Stimulated activated CD8-positive, alpha-beta memory T cell treated with anti-CD3 and anti-CD28 coated beads, Interleukin-12 subunit alpha, Interleukin-12 subunit beta, amount 100 ng/mL, for 1 hour (primary cell): ENCODE data around the gene ACO1.
"Not testable (repeated sequence)": the region's sequence is repeated elsewhere in the genome, so short reads cannot be mapped to it uniquely, and the experiment has no call there.

ENCODE experiments used
- DNase-seq: peaks from one replicate; pipeline ENCODE4 v3.0.0-alpha.2; 2020; ENCODE audit warnings: low read depth

The ACO1 gene

DNA sequence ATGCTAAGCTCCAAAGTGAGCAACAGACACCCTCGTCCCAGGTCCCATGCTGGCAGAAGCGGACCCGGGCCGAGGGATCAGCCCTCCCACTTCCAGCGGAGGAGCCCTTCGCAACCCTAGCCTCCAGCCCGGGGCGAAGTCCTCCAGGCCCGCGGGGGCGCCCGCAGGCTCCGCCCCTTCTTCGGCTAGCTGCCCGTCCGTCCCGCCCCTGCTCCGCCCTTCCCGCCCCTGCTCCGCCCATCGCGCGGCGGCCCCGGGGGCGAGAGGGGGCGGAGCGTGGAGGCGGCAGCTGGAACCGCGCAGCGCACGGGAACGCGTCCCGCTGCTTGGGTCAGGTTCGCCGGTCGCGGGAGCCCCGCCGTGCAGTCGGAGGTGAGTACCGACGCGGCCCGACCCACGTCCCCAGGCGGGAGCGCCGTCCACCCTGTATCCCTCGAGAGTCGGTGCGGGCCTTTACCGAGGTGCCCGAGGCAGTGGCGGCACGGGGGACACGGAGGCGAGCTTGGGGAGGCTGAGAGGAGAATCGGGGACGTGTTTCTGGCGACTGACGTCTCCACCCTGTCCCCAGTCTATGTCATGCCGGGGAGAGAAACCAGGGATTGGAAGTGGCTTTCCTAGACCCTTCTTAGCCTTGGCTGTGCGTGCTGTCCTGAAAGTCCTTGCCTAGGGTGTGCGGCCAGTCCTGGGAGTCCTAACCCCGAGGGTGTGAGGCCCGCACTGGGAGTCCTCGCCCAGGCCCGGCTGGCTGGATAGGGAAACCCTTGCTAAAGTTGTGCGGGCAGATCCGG is at the start of gene ACO1:
Gene ACO1, plus strand, starts transcription at position 280 of the 788 bp plus-strand sequence. CDS start 20,864 bp downstream, outside the sequence.
- peak; percentile 80 for DNase-seq

GRCh38 chr9:32334916-32335895 is 49.2 kb upstream of the ACO1 start:
- no peak for DNase-seq

DNA sequence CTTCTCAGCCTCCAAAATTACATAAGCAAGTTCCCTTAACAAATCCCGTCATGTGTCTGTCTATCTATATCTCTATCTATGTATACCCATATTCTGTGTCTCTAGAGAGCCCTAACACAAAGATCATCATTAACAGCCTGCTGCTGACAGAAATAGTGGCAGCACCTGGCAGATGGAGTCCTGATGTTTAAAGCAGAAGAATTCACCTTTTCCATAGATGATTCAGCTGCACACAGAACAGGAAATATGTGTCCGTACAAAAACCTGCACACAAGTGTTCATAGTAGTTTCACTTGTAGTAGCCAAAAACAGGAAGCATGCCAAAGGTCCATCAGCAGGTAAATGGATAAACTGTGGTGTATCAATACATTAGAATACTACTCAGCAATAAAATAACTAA is 45.0 kb upstream of the ACO1 start:
- DNase-seq: no peak

DNA sequence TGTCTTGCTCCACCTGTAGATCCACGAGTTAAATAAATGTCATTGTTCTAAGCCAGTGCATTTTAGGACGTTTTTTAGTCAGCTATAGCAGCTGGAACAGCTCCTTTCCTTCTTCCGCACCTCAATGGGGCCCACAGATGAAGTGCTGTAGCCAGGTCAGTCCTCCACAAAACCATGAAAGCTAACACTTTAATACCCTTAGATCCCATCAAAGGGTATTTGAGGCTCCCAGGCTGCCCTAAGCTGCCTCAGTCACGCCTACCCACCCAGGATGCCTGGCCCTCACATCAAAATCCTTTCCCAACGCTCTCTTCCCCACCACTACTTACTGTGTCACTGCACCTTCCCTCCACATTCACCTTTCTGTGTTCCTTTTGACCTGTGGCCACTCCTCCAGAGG is 44.1 kb upstream of the ACO1 start:
- DNase-seq: no peak

DNA sequence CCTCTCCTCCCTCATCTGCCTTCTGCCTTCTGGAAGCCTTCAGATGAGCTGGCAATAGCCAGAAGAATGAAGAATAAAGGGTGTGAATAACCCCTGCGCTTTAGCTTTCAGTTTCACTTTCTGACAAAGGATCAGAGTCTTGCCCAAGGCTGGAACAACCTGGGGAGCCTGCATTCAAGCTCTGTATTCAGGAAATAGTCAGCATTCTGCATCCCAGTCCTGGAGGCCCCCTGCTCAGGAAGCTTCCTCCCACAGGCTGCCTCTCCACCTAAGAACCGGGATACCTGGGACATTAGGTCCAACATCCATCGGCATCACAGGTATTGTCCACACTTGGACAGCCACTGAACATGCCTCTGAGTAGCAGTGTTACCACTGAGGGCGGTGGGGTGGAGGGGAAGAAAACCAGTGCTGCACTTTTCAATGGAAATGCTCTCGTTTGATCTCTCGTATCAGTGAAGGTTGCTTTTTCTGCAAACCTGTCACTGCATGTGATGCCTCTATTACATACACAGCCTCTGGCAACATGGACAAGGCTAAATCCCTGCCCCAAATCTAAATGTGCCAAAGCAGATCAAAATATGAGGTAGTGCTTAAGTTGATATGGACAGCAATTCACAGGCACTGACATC is 39.8 kb upstream of the ACO1 start:
- no peak for DNase-seq

DNA sequence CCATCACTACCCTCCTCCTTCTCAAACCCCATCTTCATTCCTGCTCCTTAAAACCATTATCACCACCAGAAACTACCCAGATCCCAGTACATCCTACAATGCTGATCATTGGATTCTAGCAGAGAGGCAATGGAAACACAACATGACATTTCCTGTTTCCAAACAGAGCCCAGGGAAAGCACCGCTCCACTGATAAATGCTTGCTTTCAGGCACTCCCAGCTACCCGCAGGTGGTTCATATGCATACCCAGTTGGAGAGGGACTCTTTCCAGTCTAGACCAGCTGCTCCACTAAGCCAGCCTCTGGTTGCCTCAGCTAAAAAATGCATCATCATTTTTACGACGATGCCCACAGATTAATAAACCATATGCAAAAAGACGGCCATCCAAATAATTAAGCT is 39.2 kb upstream of the ACO1 start:
- no peak for DNase-seq

DNA sequence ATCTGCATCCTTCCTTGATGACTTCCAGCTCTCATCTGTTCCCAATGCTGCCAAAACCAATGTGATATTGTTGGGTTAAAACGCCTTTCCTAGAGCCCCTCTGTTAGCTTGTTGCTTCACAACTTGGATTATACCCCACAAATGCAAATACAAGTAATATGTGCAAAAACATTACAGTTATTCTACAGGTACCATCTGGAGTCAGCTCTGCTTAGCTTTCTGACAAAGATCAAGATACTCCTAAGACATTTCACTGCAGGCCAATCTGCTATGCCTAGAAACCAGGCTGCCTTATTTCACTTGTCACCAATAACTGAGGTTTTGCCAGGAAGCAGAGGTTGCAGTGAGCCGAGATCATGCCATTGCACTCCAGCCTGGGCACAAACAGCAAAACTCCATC is 36.9 kb upstream of the ACO1 start:
- DNase-seq: no peak

DNA sequence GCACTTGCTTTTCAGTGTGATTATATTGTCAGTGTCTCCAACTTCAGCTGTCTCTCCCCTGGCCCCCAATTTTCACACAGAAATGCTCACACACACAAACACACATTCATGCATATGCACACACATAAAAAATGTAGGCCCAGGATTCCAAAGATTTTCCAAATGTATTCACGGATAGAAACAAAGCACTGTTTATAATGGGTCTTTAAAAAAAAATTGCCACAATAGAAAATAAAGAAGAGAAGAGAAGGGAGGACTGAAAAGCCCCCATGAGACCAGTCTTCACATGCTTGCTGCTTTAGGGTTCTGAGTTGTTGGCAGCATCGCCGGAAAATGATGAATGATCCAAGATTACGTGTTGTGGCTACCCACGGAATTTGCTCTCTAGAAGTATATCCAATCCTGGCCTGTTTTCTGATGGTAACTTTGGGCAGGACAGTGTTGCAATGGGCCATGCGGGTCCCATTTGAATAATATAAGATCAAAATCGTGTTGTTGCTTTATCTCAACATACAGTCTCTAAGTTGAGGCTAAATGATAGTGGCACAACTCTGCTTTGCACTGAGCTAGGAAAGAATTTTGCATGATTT is 36.2 kb upstream of the ACO1 start:
- DNase-seq: no peak

GRCh38 chr9:32349013-32349412 is 35.4 kb upstream of the ACO1 start:
- DNase-seq: no peak

DNA sequence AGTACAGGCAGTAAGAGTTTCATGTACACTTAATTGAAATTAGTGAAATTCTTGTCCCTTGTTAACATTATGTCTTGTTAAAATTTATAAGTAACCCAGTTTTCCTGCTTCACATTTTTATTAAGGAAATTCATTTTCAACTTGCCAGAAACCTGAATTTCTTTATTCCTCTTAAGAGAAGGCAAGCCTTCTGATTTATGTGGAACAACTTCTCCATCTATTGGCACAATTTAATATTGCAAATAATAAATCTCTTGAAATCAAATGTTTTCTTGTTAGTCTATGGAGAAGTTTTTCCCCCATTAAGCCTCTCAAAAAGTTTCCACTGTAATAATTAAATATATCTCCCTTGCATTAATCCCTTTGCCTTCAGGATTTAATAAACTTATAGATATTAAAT is 33.8 kb upstream of the ACO1 start:
- DNase-seq: no peak

DNA sequence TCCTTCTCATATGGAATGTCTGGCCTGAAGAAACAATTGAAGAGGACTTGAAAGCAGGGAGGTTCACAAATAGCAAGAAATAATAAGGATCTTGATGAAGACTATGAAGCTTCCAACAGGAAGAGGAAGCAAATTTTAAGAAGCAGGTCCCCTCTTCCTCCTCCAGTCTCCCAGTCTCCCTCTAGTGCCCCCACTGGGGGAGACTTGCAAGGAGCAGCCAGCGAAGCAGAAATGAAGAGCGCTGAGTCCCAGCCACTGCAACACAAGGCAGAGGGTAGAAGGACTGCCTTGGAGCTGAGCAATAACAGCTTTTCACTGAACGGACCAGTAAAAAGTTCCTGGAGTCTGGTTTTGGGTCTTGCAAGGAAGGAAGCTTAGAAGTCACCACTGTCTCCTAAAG is 32.6 kb upstream of the ACO1 start:
- DNase-seq: no peak

DNA sequence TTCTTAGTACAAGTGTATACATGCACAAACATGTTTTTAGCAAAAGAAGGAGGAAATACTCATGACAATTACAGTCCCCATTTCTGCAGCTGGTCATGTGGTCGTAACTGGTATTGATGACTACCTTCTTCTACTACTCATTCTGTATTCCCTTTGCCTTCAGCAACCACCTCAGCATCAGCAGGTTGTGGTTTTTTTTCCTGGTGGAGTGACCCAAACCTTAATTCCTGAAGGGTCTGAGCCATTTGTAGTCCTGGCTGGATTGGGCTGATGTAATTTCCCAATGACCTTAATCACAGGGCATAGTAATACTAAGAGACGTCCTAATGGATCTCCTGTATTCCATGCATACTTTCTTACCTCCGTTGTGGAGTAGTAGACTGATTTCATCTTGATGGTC is 31.0 kb upstream of the ACO1 start:
- DNase-seq: not testable (repeated sequence)

DNA sequence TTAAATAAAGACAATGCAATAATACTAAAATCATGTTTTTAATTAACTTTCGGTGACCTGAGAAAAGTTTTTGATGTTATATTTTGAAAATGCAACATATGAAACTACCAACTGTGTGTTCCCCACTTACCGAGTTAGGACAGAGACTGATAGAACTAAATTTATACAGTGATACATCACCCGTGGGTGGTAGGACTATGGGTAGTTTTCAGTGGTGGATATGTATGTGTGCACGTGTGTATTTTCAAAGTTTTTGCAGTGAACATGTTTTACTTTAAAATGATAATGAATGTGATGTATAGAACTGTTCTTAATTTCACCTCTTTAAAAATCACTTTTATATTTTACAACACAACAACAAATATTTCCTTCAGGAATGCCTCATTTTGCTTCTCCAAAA is 25.0 kb upstream of the ACO1 start:
- DNase-seq: no peak

GRCh38 chr9:32360983-32361673 is 23.3 kb upstream of the ACO1 start:
- no peak for DNase-seq

GRCh38 chr9:32371279-32371678 is 13.2 kb upstream of the ACO1 start:
- DNase-seq: no peak

DNA sequence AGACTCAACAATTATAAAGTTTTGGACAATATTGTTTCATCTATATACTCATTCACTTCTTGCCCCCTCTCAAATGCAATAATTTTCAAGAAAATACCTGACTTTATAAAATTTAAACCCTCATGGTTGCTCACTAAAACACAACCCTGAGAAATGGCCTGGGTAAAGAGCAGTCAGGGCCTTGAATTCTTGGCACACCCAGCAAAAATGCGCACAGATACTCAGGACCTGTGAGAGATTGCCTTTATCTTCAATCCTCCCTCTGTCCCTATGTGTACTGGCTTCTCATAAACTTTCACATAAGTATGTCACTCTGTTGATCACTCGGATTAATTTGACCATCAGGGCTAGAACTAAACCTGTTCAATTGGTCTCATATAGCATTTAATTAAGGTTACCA is 12.8 kb upstream of the ACO1 start:
- DNase-seq: no peak

DNA sequence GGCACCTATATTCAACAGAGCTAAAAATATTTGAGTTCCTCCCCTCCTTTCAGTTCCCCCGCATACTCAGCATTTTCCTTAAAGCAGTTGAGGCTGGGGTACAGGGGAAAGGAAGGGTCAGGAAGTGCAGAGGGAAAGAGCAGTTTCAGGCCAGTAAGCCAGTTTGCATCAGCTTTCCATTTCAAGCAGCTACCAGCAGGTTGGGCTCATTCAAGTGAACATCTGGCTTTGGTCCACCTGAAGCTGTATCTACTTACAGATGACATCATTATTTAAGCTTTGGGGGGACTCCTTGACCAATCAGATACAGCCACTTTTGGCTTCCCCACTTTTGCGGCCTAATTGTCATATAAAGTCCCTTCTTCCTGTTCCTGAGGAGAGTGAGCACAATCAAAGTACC is 8.2 kb upstream of the ACO1 start:
- DNase-seq: no peak

DNA sequence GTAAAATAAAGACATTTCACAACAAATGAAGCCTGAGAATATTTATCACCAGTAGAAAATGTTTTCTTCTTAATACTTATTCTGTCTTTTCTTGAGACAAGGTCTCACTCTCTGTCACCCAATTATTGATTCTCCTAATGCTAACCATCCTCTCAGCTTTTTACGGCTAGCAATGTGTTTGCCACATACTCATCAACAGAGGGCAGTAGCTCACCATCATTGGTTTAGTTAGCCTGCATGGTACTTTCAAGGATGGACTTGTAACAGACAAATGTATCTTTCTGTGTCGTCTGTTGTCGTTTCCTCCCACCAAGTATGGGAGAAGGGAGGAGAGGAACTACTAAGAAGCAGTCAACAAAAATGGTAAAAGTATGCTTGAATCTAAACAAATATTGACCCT is 5.9 kb upstream of the ACO1 start:
- no peak for DNase-seq

- peak; percentile 33 for DNase-seq
Observed at GRCh38 chr9:32378993-32379729, 5.3 kb upstream of the ACO1 start.

DNA sequence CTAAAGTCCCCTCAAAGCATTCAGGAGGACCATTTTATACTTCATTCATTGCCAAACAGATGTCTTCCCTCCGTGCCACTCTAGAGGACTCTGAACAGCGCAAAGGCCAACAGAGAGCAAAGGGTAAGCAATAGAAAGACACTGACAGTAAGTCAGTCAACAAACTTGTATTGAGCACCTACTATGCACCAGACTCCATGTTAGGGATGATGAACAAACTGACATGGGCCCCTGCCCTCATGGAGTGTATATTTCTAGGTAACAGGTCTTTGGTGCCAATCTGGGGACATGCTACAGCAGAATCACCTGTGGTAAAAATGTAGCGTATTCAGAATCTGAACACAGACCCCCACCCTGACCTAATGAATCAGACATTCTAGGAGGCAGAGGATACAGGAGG is 3.5 kb upstream of the ACO1 start:
- no peak for DNase-seq
